Activated naive CD4-positive, alpha-beta T cell treated with anti-CD3 and anti-CD28 coated beads for 36 hours (primary cell): Measurements from ENCODE around the gene TMEM114. TPM values are rescaled to one million over a fixed set of nuclear protein-coding genes. Genes with fewer than 3 reads are reported as not detected.

Experiments used
- CTCF ChIA-PET: fragments of 350-600 bp; sonication (Branson Sonifier 250); formaldehyde crosslinking; loops from one replicate; lab custom pipeline; 2021; ENCODE audit warnings: antibody characterized with exemption; lab: Charles Lee
- DNase-seq: peaks from one replicate; pipeline ENCODE4 v3.0.0-alpha.2; 2020
- H3K27ac Mint-ChIP-seq: one replicate; pipeline ENCODE4 v1.8.0; 2021; ENCODE audit warnings: mild to moderate bottlenecking, mixed read lengths
- H3K27me3 Mint-ChIP-seq: one replicate; pipeline ENCODE4 v1.8.0; 2021; ENCODE audit warnings: low read depth, mixed read lengths
- H3K36me3 Mint-ChIP-seq: one replicate; pipeline ENCODE4 v1.8.0; 2021; ENCODE audit warnings: low read depth, mixed read lengths
- H3K4me1 Mint-ChIP-seq: one replicate; pipeline ENCODE4 v1.8.0; 2021; ENCODE audit warnings: low read depth, mixed read lengths
- H3K4me3 Mint-ChIP-seq: one replicate; pipeline ENCODE4 v1.8.0; 2021; ENCODE audit warnings: mild to moderate bottlenecking, moderate library complexity, mixed read lengths
- H3K9me3 Mint-ChIP-seq: one replicate; pipeline ENCODE4 v1.8.0; 2021; ENCODE audit warnings: mixed read lengths
- intact Hi-C: fragments of 100-400 bp; cut with micrococcal nuclease; formaldehyde crosslinking; loops from one replicate; pipeline ENCODE4 v1.15.1; 2023
- total RNA-seq, 2 experiments: library from RNA; stranded (reverse); gene quantifications; one replicate each; pipeline ENCODE4 v1.2.3, GENCODE V29; 2021

The TMEM114 gene
- total RNA-seq, 2 experiments from 2014 or later: not detected

- intact Hi-C loops: loop anchor here (5.0 kb wide), 1 partner anchor 339 kb away; the partner anchor contains the start of gene USP7
- H3K27me3 Mint-ChIP-seq: no peaks in the 10 kb centered on the region
- no peak overlapping the region for H3K27ac Mint-ChIP-seq
- no peak overlapping the region for H3K4me3 Mint-ChIP-seq
- CTCF ChIA-PET: no interaction called here
- H3K9me3 Mint-ChIP-seq: no peaks in the 10 kb centered on the region
- peaks cover 30% of the 10 kb centered on the region for H3K4me1 Mint-ChIP-seq
- DNase-seq: no peak
- peaks cover 21% of the 10 kb centered on the region for H3K36me3 Mint-ChIP-seq
Observed at GRCh38 chr16:8623634-8624033, 33.3 kb upstream of the TMEM114 start.

GRCh38 chr16:8622315-8622656, 32.0 kb upstream of the TMEM114 start:
- Mint-ChIP-seq H3K4me1 (peaks cover 30% of the 10 kb centered on the region), H3K36me3 (peaks cover 11% of the 10 kb centered on the region), H3K9me3 (no peaks in the 10 kb centered on the region), H3K27me3 (no peaks in the 10 kb centered on the region), H3K4me3 (peak overlapping the region; percentile 97), H3K27ac (peak overlapping the region; percentile 70)
- CTCF ChIA-PET: no interaction called here
- DNase-seq: no peak
- intact Hi-C loops: loop anchor here (5.0 kb wide), 1 partner anchor 340 kb away; the partner anchor contains the start of gene USP7

- intact Hi-C loops: loop anchor here (1.0 to 5.0 kb wide), 5 partner anchors 53 to 341 kb away; partner anchors contain the start of genes ABAT, PMM2, TMEM186 and USP7
- no peaks in the 10 kb centered on the region for H3K27me3 Mint-ChIP-seq
- peak within 1 kb of the TSS; percentile 97 for H3K4me3 Mint-ChIP-seq
- H3K27ac Mint-ChIP-seq: peak within 1 kb of the TSS; percentile 70
- CTCF ChIA-PET: interaction anchor here (1.4 kb wide), 1 partner anchor 55 kb away, joined by 4 read pairs; no protein-coding TSS in a partner anchor
- H3K4me1 Mint-ChIP-seq: peaks cover 27% of the 10 kb centered on the region
- H3K36me3 Mint-ChIP-seq: peaks cover 6% of the 10 kb centered on the region
- DNase-seq: peak; percentile 92
- H3K9me3 Mint-ChIP-seq: no peaks in the 10 kb centered on the region
Observed at GRCh38 chr16:8621572-8622314, 31.4 kb upstream of the TMEM114 start, which contains the start of gene METTL22. Gene METTL22 (plus strand): TSS chr16:8621698. CDS start chr16:8625666, 3,968 bp downstream.

- Mint-ChIP-seq H3K4me3 (peak overlapping the region; percentile 97), H3K9me3 (no peaks in the 10 kb centered on the region), H3K27ac (no peak overlapping the region), H3K4me1 (peaks cover 27% of the 10 kb centered on the region), H3K36me3 (peaks cover 6% of the 10 kb centered on the region), H3K27me3 (no peaks in the 10 kb centered on the region)
- intact Hi-C loops: loop anchor here (1.0 to 5.0 kb wide), 5 partner anchors 54 to 341 kb away; partner anchors contain the start of genes ABAT, PMM2, TMEM186 and USP7
- DNase-seq: no peak
- CTCF ChIA-PET: interaction anchor here (0.6 to 1.4 kb wide), 2 partner anchors 52 to 54 kb away, joined by 3 to 4 read pairs; no protein-coding TSS in a partner anchor
Observed at GRCh38 chr16:8621222-8621571, 30.9 kb upstream of the TMEM114 start.

- no peak overlapping the region for H3K27ac Mint-ChIP-seq
- no peak for DNase-seq
- intact Hi-C loops: loop anchor here (2.0 to 5.0 kb wide), 3 partner anchors 54 to 342 kb away; partner anchors contain the start of genes ABAT and USP7
- peaks cover under 1% of the 10 kb centered on the region for H3K36me3 Mint-ChIP-seq
- peaks cover 27% of the 10 kb centered on the region for H3K4me1 Mint-ChIP-seq
- CTCF ChIA-PET: interaction anchor here (0.6 to 1.4 kb wide), 2 partner anchors 52 to 54 kb away, joined by 3 to 4 read pairs; no protein-coding TSS in a partner anchor
- H3K27me3 Mint-ChIP-seq: no peaks in the 10 kb centered on the region
- H3K9me3 Mint-ChIP-seq: no peaks in the 10 kb centered on the region
- H3K4me3 Mint-ChIP-seq: peak overlapping the region; percentile 97
Observed at GRCh38 chr16:8620535-8620934, 30.2 kb upstream of the TMEM114 start.

- intact Hi-C loops: loop anchor here (2.0 to 5.0 kb wide), 3 partner anchors 53 to 342 kb away; partner anchors contain the start of genes ABAT and USP7
- Mint-ChIP-seq H3K9me3 (no peaks in the 10 kb centered on the region), H3K27me3 (no peaks in the 10 kb centered on the region), H3K4me3 (no peak overlapping the region), H3K36me3 (no peaks in the 10 kb centered on the region), H3K4me1 (peaks cover 25% of the 10 kb centered on the region), H3K27ac (no peak overlapping the region)
- DNase-seq: no peak
- CTCF ChIA-PET: interaction anchor here (1.1 kb wide), 1 partner anchor 427 kb away, joined by 3 read pairs; no protein-coding TSS in a partner anchor
Observed at GRCh38 chr16:8619671-8620370, 29.5 kb upstream of the TMEM114 start.

- H3K27ac Mint-ChIP-seq: no peak overlapping the region
- CTCF ChIA-PET: no interaction called here
- intact Hi-C loops: no loop called here
Observed at GRCh38 chr16:8614435-8615029, 24.2 kb upstream of the TMEM114 start.

GRCh38 chr16:8611886-8612600, 21.7 kb upstream of the TMEM114 start:
- no peak overlapping the region for H3K27ac Mint-ChIP-seq
- intact Hi-C loops: no loop called here
- CTCF ChIA-PET: no interaction called here

More at GRCh38 chr16:8614435-8615029, 24.2 kb upstream of the TMEM114 start:
- Mint-ChIP-seq H3K9me3 (no peaks in the 10 kb centered on the region), H3K27me3 (peaks cover 7% of the 10 kb centered on the region), H3K4me1 (no peaks in the 10 kb centered on the region), H3K36me3 (no peaks in the 10 kb centered on the region), H3K4me3 (no peak overlapping the region)
- DNase-seq: no peak

GRCh38 chr16:8611122-8611521, 20.8 kb upstream of the TMEM114 start:
- CTCF ChIA-PET: no interaction called here
- intact Hi-C loops: no loop called here
- no peak overlapping the region for H3K4me3 Mint-ChIP-seq
- no peaks in the 10 kb centered on the region for H3K9me3 Mint-ChIP-seq
- H3K27me3 Mint-ChIP-seq: peaks cover 11% of the 10 kb centered on the region
- no peaks in the 10 kb centered on the region for H3K4me1 Mint-ChIP-seq
- H3K27ac Mint-ChIP-seq: no peak overlapping the region
- no peaks in the 10 kb centered on the region for H3K36me3 Mint-ChIP-seq
- DNase-seq: no peak

More at GRCh38 chr16:8611886-8612600, 21.7 kb upstream of the TMEM114 start:
- Mint-ChIP-seq H3K36me3 (no peaks in the 10 kb centered on the region), H3K4me1 (no peaks in the 10 kb centered on the region), H3K27me3 (peaks cover 11% of the 10 kb centered on the region), H3K9me3 (no peaks in the 10 kb centered on the region), H3K4me3 (no peak overlapping the region)
- no peak for DNase-seq

GRCh38 chr16:8607214-8607613, 16.9 kb upstream of the TMEM114 start:
- intact Hi-C loops: no loop called here
- no peaks in the 10 kb centered on the region for H3K36me3 Mint-ChIP-seq
- H3K4me3 Mint-ChIP-seq: no peak overlapping the region
- no peak for DNase-seq
- no peaks in the 10 kb centered on the region for H3K4me1 Mint-ChIP-seq
- H3K9me3 Mint-ChIP-seq: no peaks in the 10 kb centered on the region
- H3K27me3 Mint-ChIP-seq: peaks cover 10% of the 10 kb centered on the region
- CTCF ChIA-PET: no interaction called here
- H3K27ac Mint-ChIP-seq: no peak overlapping the region

GRCh38 chr16:8605554-8605953, 15.2 kb upstream of the TMEM114 start:
- H3K36me3 Mint-ChIP-seq: no peaks in the 10 kb centered on the region
- no peak overlapping the region for H3K27ac Mint-ChIP-seq
- DNase-seq: no peak
- intact Hi-C loops: no loop called here
- no peaks in the 10 kb centered on the region for H3K9me3 Mint-ChIP-seq
- H3K27me3 Mint-ChIP-seq: peaks cover 7% of the 10 kb centered on the region
- CTCF ChIA-PET: interaction anchor here (1.1 kb wide), 1 partner anchor 12 kb away, joined by 3 read pairs; no protein-coding TSS in a partner anchor
- H3K4me1 Mint-ChIP-seq: no peaks in the 10 kb centered on the region
- no peak overlapping the region for H3K4me3 Mint-ChIP-seq
